Esophagus squamous epithelium (tissue), 4 donors: ENCODE measurements around the gene C1orf115.

Experiments
- POLR2A ChIP-seq, 4 donors: fragments of 450-650 bp; IDR thresholded peaks; one replicate each; pipeline ENCODE4 v1.6.1; 2017; ENCODE audit warnings: antibody characterized with exemption in 4 of 4, mild to moderate bottlenecking in 4 of 4, moderate library complexity in 3 of 4
- TF ChIP-seq, protein P1 (sequence below), 6 experiments: fragments of 450-650 bp in 4 of 6; fragments of 200-600 bp in 2 of 6; sonication (generic) in 2 of 6; IDR thresholded peaks; one replicate each; pipeline ENCODE4 v1.5.1; 2016 to 2019; ENCODE audit warnings: antibody characterized with exemption in 6 of 6, mild to moderate bottlenecking in 4 of 6, moderate library complexity in 4 of 6

DNA sequence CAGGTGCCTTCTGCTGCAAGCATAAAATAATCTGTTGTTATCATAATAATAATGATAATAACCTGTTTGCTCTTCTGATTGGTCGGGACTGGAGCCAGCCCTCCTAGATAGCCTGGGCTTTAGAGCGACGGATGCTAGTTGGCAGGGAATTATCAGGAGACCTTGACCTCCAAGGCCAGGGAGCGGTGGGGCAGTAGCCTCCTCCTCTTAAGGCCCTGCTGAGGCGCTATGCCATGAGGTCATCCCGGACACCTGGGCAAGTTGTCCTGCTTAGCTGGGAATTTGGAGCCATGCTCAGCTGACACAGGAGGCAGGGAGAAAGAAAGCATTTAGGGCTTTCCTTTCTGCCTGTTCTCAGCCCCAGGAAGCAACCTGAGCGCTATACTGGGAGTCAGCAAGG is 15.6 kb downstream of the C1orf115 start:
- TF ChIP-seq, protein P1, sequence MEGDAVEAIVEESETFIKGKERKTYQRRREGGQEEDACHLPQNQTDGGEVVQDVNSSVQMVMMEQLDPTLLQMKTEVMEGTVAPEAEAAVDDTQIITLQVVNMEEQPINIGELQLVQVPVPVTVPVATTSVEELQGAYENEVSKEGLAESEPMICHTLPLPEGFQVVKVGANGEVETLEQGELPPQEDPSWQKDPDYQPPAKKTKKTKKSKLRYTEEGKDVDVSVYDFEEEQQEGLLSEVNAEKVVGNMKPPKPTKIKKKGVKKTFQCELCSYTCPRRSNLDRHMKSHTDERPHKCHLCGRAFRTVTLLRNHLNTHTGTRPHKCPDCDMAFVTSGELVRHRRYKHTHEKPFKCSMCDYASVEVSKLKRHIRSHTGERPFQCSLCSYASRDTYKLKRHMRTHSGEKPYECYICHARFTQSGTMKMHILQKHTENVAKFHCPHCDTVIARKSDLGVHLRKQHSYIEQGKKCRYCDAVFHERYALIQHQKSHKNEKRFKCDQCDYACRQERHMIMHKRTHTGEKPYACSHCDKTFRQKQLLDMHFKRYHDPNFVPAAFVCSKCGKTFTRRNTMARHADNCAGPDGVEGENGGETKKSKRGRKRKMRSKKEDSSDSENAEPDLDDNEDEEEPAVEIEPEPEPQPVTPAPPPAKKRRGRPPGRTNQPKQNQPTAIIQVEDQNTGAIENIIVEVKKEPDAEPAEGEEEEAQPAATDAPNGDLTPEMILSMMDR (IDR thresholded peaks at IDR 0.05) = no peak
- no peak for TF ChIP-seq POLR2A (IDR thresholded peaks at IDR 0.05)
